HepG2 (cell line): ENCODE results near the gene ARPIN. TPM values are rescaled to one million over a fixed set of nuclear protein-coding genes. Genes with fewer than 3 reads are reported as not detected.

Source experiments
- KDM3A ChIP-seq: IDR thresholded peaks from 2 replicates; pipeline ENCODE4 v1.6.1; 2018; ENCODE audit warnings: low read depth, missing compliant biosample characterization
- ZNF30 ChIP-seq: sonication (generic); formaldehyde crosslinking; IDR thresholded peaks from 2 replicates; pipeline ENCODE4 v1.5.0; 2020; ENCODE audit warnings: mild to moderate bottlenecking, missing genetic modification reagents
- polyA plus RNA-seq, 8 experiments: library from polyadenylated mRNA; depleted of rRNA in 3 of 8; stranded (reverse) in 7 of 8; unstranded in 1 of 8; fragments of >200 nt; fragmentation: Illumina TruSeq in 4 of 8; extraction: Trizol in 4 of 8; gene quantifications; 2 replicates each; pipeline versions ENCODE4 v1.2.1 to v1.2.3, GENCODE V29; 2011 to 2016; ENCODE audit warnings: low read depth in 4 of 8, missing spikeins in 1 of 8, mixed read lengths in 1 of 8; ENCODE audit not compliant: insufficient read depth in 1 of 8
- total RNA-seq, 5 experiments: library from RNA; depleted of rRNA; stranded (reverse); fragments of >200 nt; fragmentation: Illumina TruSeq; extraction: Trizol; gene quantifications; 2 replicates each; pipeline ENCODE4 v1.2.3, GENCODE V29; 2016; ENCODE audit warnings: low read depth in 1 of 5
- TF ChIP-seq, protein P1 (sequence below): sonication (generic); formaldehyde crosslinking; IDR thresholded peaks from 2 replicates; pipeline ENCODE4 v1.8.1; 2023; ENCODE audit warnings: mild to moderate bottlenecking, moderate library complexity, missing genetic modification reagents
- TF ChIP-seq, protein P2 (sequence below): IDR thresholded peaks from 2 replicates; pipeline ENCODE4 v1.6.1; 2018; ENCODE audit warnings: missing genetic modification reagents, mild to moderate bottlenecking, missing compliant biosample characterization
- TF ChIP-seq, protein P3 (sequence below): sonication (generic); formaldehyde crosslinking; IDR thresholded peaks from 2 replicates; pipeline ENCODE4 v1.4.0; 2020; ENCODE audit warnings: missing genetic modification reagents
- TF ChIP-seq, protein P4 (sequence below): IDR thresholded peaks from 2 replicates; pipeline ENCODE4 v1.6.1; 2016; ENCODE audit warnings: low read depth, control low read depth
- TF ChIP-seq, protein P5 (sequence below): sonication (generic); formaldehyde crosslinking; IDR thresholded peaks from 2 replicates; pipeline ENCODE4 v1.9.0; 2021; ENCODE audit warnings: missing genetic modification reagents, borderline replicate concordance
- TF ChIP-seq, protein P6 (sequence below): sonication (generic); formaldehyde crosslinking; IDR thresholded peaks from 2 replicates; pipeline ENCODE4 v1.8.0; 2022; ENCODE audit warnings: mild to moderate bottlenecking, missing genetic modification reagents; ENCODE audit not compliant: insufficient replicate concordance
- TF ChIP-seq, protein P7 (sequence below): sonication (generic); formaldehyde crosslinking; IDR thresholded peaks from 2 replicates; pipeline ENCODE4 v1.4.0; 2020; ENCODE audit warnings: mild to moderate bottlenecking, missing genetic modification reagents
- TF ChIP-seq, protein P8 (sequence below): IDR thresholded peaks from 2 replicates; pipeline ENCODE4 v1.6.1; 2016; ENCODE audit warnings: missing compliant biosample characterization, missing genetic modification reagents, borderline replicate concordance

ARPIN gene
- total and polyA plus RNA-seq, 2 of the 13 experiments (the other 11 are each of a cell fraction or from before 2014, with no cell fraction given): 2.8 to 5.0 TPM

DNA sequence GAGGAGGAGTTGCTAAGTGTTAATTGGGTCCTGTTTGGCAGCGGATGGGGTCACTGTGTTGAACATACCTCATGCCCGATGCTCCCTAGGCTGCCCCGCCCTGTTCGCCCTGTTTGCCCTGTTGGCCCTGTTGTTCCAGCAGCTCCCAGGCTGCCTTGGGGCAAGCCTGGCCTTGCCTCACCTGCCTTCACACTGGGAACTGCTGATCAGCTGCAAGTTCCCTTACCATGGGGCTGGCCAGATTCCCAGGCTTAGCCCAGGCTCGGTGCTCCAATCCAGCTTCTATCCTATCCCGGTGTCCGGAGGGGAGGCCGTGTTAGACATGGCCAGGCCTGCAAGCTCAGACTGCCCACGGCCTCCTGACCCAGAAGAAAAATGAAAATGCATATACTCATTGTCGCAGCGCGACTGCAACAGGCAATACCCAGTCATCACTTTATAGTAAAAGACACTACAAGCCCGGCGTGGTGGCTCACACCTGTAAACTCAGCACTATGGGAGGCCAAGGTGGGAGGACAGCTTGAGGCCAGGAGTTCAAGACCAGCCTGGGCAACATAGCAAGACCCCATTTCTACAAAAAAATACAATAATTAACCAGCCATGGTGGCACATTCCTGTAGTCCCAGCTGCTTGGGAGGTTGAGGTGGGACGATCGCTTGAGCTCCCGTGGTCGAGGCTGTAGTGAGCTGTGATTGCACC is 45.5 kb upstream of the ARPIN start (continued):
- TF ChIP-seq, protein P1, sequence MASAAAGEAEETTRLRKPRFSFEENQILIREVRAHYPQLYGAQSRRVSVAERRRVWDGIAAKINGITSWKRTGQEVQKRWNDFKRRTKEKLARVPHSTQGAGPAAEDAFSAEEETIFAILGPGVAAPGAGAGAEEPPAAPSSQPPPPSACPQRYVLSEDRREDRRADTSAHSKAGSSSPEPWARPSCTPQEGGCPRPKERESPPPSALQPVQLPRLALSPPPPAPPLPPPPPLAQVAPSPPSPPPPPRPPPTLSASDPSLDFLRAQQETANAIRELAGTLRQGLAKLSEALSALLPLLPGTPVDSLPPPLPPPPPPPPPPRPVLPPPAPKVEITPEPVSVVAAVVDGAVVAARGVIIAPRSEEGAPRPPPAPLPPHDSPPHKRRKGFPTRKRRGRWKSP (CRISPR knock-in tag): no peak
- TF ChIP-seq, protein P2, sequence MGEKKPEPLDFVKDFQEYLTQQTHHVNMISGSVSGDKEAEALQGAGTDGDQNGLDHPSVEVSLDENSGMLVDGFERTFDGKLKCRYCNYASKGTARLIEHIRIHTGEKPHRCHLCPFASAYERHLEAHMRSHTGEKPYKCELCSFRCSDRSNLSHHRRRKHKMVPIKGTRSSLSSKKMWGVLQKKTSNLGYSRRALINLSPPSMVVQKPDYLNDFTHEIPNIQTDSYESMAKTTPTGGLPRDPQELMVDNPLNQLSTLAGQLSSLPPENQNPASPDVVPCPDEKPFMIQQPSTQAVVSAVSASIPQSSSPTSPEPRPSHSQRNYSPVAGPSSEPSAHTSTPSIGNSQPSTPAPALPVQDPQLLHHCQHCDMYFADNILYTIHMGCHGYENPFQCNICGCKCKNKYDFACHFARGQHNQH (CRISPR knock-in tag): no peak
- TF ChIP-seq, protein P3, sequence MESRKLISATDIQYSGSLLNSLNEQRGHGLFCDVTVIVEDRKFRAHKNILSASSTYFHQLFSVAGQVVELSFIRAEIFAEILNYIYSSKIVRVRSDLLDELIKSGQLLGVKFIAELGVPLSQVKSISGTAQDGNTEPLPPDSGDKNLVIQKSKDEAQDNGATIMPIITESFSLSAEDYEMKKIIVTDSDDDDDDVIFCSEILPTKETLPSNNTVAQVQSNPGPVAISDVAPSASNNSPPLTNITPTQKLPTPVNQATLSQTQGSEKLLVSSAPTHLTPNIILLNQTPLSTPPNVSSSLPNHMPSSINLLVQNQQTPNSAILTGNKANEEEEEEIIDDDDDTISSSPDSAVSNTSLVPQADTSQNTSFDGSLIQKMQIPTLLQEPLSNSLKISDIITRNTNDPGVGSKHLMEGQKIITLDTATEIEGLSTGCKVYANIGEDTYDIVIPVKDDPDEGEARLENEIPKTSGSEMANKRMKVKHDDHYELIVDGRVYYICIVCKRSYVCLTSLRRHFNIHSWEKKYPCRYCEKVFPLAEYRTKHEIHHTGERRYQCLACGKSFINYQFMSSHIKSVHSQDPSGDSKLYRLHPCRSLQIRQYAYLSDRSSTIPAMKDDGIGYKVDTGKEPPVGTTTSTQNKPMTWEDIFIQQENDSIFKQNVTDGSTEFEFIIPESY: no peak
- TF ChIP-seq, protein P4, sequence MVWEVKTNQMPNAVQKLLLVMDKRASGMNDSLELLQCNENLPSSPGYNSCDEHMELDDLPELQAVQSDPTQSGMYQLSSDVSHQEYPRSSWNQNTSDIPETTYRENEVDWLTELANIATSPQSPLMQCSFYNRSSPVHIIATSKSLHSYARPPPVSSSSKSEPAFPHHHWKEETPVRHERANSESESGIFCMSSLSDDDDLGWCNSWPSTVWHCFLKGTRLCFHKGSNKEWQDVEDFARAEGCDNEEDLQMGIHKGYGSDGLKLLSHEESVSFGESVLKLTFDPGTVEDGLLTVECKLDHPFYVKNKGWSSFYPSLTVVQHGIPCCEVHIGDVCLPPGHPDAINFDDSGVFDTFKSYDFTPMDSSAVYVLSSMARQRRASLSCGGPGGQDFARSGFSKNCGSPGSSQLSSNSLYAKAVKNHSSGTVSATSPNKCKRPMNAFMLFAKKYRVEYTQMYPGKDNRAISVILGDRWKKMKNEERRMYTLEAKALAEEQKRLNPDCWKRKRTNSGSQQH: no peak
- TF ChIP-seq KDM3A (CRISPR knock-in tag): no peak
- TF ChIP-seq, protein P5, sequence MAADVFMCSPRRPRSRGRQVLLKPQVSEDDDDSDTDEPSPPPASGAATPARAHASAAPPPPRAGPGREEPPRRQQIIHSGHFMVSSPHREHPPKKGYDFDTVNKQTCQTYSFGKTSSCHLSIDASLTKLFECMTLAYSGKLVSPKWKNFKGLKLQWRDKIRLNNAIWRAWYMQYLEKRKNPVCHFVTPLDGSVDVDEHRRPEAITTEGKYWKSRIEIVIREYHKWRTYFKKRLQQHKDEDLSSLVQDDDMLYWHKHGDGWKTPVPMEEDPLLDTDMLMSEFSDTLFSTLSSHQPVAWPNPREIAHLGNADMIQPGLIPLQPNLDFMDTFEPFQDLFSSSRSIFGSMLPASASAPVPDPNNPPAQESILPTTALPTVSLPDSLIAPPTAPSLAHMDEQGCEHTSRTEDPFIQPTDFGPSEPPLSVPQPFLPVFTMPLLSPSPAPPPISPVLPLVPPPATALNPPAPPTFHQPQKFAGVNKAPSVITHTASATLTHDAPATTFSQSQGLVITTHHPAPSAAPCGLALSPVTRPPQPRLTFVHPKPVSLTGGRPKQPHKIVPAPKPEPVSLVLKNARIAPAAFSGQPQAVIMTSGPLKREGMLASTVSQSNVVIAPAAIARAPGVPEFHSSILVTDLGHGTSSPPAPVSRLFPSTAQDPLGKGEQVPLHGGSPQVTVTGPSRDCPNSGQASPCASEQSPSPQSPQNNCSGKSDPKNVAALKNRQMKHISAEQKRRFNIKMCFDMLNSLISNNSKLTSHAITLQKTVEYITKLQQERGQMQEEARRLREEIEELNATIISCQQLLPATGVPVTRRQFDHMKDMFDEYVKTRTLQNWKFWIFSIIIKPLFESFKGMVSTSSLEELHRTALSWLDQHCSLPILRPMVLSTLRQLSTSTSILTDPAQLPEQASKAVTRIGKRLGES: no peak
- TF ChIP-seq, protein P6, sequence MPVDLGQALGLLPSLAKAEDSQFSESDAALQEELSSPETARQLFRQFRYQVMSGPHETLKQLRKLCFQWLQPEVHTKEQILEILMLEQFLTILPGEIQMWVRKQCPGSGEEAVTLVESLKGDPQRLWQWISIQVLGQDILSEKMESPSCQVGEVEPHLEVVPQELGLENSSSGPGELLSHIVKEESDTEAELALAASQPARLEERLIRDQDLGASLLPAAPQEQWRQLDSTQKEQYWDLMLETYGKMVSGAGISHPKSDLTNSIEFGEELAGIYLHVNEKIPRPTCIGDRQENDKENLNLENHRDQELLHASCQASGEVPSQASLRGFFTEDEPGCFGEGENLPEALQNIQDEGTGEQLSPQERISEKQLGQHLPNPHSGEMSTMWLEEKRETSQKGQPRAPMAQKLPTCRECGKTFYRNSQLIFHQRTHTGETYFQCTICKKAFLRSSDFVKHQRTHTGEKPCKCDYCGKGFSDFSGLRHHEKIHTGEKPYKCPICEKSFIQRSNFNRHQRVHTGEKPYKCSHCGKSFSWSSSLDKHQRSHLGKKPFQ: no peak
- TF ChIP-seq, protein P7, sequence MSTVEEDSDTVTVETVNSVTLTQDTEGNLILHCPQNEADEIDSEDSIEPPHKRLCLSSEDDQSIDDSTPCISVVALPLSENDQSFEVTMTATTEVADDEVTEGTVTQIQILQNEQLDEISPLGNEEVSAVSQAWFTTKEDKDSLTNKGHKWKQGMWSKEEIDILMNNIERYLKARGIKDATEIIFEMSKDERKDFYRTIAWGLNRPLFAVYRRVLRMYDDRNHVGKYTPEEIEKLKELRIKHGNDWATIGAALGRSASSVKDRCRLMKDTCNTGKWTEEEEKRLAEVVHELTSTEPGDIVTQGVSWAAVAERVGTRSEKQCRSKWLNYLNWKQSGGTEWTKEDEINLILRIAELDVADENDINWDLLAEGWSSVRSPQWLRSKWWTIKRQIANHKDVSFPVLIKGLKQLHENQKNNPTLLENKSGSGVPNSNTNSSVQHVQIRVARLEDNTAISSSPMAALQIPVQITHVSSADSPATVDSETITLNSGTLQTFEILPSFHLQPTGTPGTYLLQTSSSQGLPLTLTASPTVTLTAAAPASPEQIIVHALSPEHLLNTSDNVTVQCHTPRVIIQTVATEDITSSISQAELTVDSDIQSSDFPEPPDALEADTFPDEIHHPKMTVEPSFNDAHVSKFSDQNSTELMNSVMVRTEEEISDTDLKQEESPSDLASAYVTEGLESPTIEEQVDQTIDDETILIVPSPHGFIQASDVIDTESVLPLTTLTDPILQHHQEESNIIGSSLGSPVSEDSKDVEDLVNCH (CRISPR knock-in tag): no peak
- TF ChIP-seq ZNF30 (CRISPR knock-in tag): no peak
- TF ChIP-seq, protein P8, sequence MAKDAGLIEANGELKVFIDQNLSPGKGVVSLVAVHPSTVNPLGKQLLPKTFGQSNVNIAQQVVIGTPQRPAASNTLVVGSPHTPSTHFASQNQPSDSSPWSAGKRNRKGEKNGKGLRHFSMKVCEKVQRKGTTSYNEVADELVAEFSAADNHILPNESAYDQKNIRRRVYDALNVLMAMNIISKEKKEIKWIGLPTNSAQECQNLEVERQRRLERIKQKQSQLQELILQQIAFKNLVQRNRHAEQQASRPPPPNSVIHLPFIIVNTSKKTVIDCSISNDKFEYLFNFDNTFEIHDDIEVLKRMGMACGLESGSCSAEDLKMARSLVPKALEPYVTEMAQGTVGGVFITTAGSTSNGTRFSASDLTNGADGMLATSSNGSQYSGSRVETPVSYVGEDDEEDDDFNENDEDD (CRISPR knock-in tag): no peak
